NOMO-1 treated with DMSO at 0.1 percent for 48 hours (cell line): Measurements from ENCODE around the gene NPDC1.
"Not testable (repeated sequence)": the region's sequence is repeated elsewhere in the genome, so short reads cannot be mapped to it uniquely, and the experiment has no call there.

ENCODE experiments used
- DNase-seq: peaks from one replicate; lab custom pipeline; 2025; ENCODE audit not compliant: unreplicated experiment; lab: John Stamatoyannopoulos, UW

Gene NPDC1

GRCh38 chr9:137041124-137041523 lies 4.9 kb downstream of the NPDC1 start:
- no peak for DNase-seq

GRCh38 chr9:137040568-137040967 lies 5.4 kb downstream of the NPDC1 start:
- DNase-seq = no peak

- no peak for DNase-seq
These were observed 6.2 kb downstream of the NPDC1 start for GRCh38 chr9:137039611-137040366.

- no peak for DNase-seq
These were observed 7.1 kb downstream of the NPDC1 start for GRCh38 chr9:137038916-137039315.

- no peak for DNase-seq
These were observed 8.5 kb downstream of the NPDC1 start for GRCh38 chr9:137037483-137037882.

GRCh38 chr9:137037035-137037434 lies 8.9 kb downstream of the NPDC1 start:
- DNase-seq = no peak

- no peak for DNase-seq
These were observed 10.0 kb downstream of the NPDC1 start for GRCh38 chr9:137035937-137036336.

- DNase-seq = no peak
These were observed 10.5 kb downstream of the NPDC1 start for GRCh38 chr9:137035507-137035834.

- DNase-seq = peak; percentile 91
These were observed 11.1 kb downstream of the NPDC1 start for GRCh38 chr9:137034709-137035506.

GRCh38 chr9:137034039-137034708 lies 11.8 kb downstream of the NPDC1 start:
- DNase-seq = peak; percentile 67

GRCh38 chr9:137033481-137033880 lies 12.5 kb downstream of the NPDC1 start:
- not testable (repeated sequence) for DNase-seq

- DNase-seq = peak; percentile 71
These were observed 13.1 kb downstream of the NPDC1 start for GRCh38 chr9:137032858-137033257.

GRCh38 chr9:137031904-137032640 lies 13.9 kb downstream of the NPDC1 start, which contains the start of gene FUT7:
TSS of gene FUT7 (minus strand) at chr9:137032088. CDS start at chr9:137031991, 97 bp downstream.
- peak; percentile 63 for DNase-seq

- peak; percentile 87 for DNase-seq
These were observed 15.1 kb downstream of the NPDC1 start for GRCh38 chr9:137030538-137031527.

- DNase-seq = no peak
These were observed 16.0 kb downstream of the NPDC1 start for GRCh38 chr9:137030006-137030405.

GRCh38 chr9:137029058-137029936 lies 16.7 kb downstream of the NPDC1 start:
- DNase-seq = peak; percentile 65

- peak; percentile 63 for DNase-seq
These were observed 17.5 kb downstream of the NPDC1 start for GRCh38 chr9:137028263-137029057.
